ENCODE data around the gene CDKAL1. TPM values are rescaled to one million over a fixed set of nuclear protein-coding genes. Genes with fewer than 3 reads are reported as not detected.
A peak's percentile ranks its signal among the peaks of the same experiment; 100 is the strongest.

Gene CDKAL1
- total RNA-seq, 2 donors from 2014 or later, result 23.5 to 26.4 TPM

DNA sequence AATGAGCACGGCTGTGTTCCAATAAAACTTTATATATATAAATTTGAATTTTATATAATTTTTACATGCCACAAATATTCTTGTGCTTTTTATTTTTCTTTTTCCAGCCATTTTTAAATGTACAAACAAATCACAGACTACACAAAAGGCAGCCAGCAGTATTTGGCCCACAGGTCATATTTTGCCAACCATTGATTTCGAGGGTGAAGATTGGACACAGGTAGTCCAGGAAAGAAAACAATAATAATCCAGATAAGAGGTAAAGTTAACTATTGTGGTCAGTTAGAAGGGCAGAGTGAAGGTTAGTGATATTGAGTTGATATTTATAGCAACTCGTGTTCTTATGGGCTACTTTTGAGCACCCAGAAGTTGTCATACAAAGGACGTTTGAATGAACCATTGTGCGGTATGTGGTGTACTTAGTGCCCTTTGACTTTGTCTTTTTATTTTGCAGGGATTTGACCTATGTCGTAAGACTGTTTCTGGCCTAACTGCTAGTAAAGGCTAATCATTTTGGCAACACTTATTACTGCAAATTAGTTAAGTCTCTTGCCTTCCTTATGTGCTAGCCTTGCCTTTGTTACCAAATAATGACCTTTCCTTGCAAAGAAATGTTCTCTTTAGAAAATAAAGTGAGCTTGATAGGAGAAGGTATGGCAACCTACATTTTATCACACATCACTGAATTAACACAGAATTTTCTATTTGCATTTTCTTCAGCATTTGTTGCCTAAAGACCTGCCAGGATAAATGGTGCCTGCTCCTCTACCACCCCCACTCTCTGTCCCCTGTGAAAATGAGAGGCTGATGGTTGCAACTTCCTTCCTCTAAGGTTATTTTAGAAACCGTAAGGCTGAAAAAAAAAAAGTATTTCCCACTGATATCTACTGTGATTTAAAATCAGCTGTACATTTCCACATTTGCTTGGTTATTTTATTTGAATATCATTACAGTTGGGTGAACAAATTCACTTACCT lies 565.4 kb downstream of the CDKAL1 start:
- DNase-seq, result no peak
- H3K27me3 Mint-ChIP-seq (ENCODE audit: insufficient read depth), result no peaks in the 10 kb centered on the region
- Histone ChIP-seq H3K9ac (ENCODE audit: extremely low read depth, low read length, poor library complexity, severe bottlenecking) (no peak overlapping the region), H3K4me3 (ENCODE audit: low read length) (no peak overlapping the region), H3K4me1 (ENCODE audit: control insufficient read depth, insufficient read depth, low read length) (peaks cover 37% of the 10 kb centered on the region), H3K36me3 (ENCODE audit: control insufficient read depth, insufficient read depth, low read length) (no peaks in the 10 kb centered on the region), H3K27me3 (ENCODE audit: control insufficient read depth, insufficient read depth, low read length, poor library complexity, severe bottlenecking) (no peaks in the 10 kb centered on the region), H3K27ac (ENCODE audit: low read depth, low read length) (no peak overlapping the region), H3K9me3 (ENCODE audit: control insufficient read depth, low read length) (no peaks in the 10 kb centered on the region)
- peaks cover 62% of the 10 kb centered on the region for H3K4me1 Mint-ChIP-seq
- WGBS, 2 experiments (ENCODE audit: insufficient coverage in 1 of 2, insufficient read length in 1 of 2), result 90 to 92% methylated on average over 5 to 7 of the region's 7 CpGs
- H3K36me3 Mint-ChIP-seq (ENCODE audit: low read depth), result no peaks in the 10 kb centered on the region
- no peak for TF ChIP-seq CTCF (conservative IDR thresholded peaks at IDR 0.05)
- H3K27ac Mint-ChIP-seq, result peak overlapping the region; percentile 52
- H3K9me3 Mint-ChIP-seq, result no peaks in the 10 kb centered on the region
- H3K4me3 Mint-ChIP-seq, result no peak overlapping the region

DNA sequence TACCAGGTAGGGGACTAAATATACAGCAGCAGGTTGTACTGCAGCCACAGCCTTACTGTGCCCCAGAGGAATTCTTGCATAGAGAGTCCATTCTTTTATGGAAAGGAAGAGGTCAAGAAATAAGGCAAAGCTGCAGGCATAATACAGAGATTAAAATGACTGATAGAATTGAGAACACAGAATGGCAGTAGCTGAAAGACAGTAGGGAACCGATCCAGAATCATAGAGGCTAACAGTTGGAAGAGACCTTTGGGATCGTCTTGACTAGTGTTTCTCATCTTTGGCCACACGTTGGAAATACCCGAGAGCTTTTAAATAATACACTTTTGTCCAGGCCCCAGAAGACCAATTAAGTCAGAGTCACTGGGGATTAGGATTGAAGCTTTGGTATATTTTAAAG lies 566.7 kb downstream of the CDKAL1 start:
- DNase-seq, result no peak
- H3K4me3 Mint-ChIP-seq, result peak overlapping the region; percentile 3
- Histone ChIP-seq H3K4me1 (ENCODE audit: control insufficient read depth, insufficient read depth, low read length) (peaks cover 37% of the 10 kb centered on the region), H3K27ac (ENCODE audit: low read depth, low read length) (no peak overlapping the region), H3K36me3 (ENCODE audit: control insufficient read depth, insufficient read depth, low read length) (no peaks in the 10 kb centered on the region), H3K9me3 (ENCODE audit: control insufficient read depth, low read length) (no peaks in the 10 kb centered on the region), H3K4me3 (ENCODE audit: low read length) (peak overlapping the region; percentile 32), H3K9ac (ENCODE audit: extremely low read depth, low read length, poor library complexity, severe bottlenecking) (no peak overlapping the region), H3K27me3 (ENCODE audit: control insufficient read depth, insufficient read depth, low read length, poor library complexity, severe bottlenecking) (no peaks in the 10 kb centered on the region)
- no peaks in the 10 kb centered on the region for H3K9me3 Mint-ChIP-seq
- no peaks in the 10 kb centered on the region for H3K27me3 Mint-ChIP-seq (ENCODE audit: insufficient read depth)
- no peak for TF ChIP-seq CTCF (conservative IDR thresholded peaks at IDR 0.05)
- H3K36me3 Mint-ChIP-seq (ENCODE audit: low read depth), result no peaks in the 10 kb centered on the region
- H3K4me1 Mint-ChIP-seq, result peaks cover 68% of the 10 kb centered on the region
- WGBS, 2 experiments (ENCODE audit: insufficient coverage in 1 of 2, insufficient read length in 1 of 2), result 85 to 87% methylated on average over 4 of the region's 4 CpGs
- H3K27ac Mint-ChIP-seq, result peak overlapping the region; percentile 0

GRCh38 chr6:21101694-21102093 lies 567.4 kb downstream of the CDKAL1 start:
- Histone ChIP-seq H3K4me1 (ENCODE audit: control insufficient read depth, insufficient read depth, low read length) (peaks cover 37% of the 10 kb centered on the region), H3K36me3 (ENCODE audit: control insufficient read depth, insufficient read depth, low read length) (no peaks in the 10 kb centered on the region), H3K27me3 (ENCODE audit: control insufficient read depth, insufficient read depth, low read length, poor library complexity, severe bottlenecking) (no peaks in the 10 kb centered on the region), H3K9ac (ENCODE audit: extremely low read depth, low read length, poor library complexity, severe bottlenecking) (no peak overlapping the region), H3K27ac (ENCODE audit: low read depth, low read length) (no peak overlapping the region), H3K9me3 (ENCODE audit: control insufficient read depth, low read length) (no peaks in the 10 kb centered on the region), H3K4me3 (ENCODE audit: low read length) (peak overlapping the region; percentile 41)
- peaks cover 68% of the 10 kb centered on the region for H3K4me1 Mint-ChIP-seq
- TF ChIP-seq CTCF (conservative IDR thresholded peaks at IDR 0.05), result no peak
- H3K27me3 Mint-ChIP-seq (ENCODE audit: insufficient read depth), result no peaks in the 10 kb centered on the region
- peak overlapping the region; percentile 3 for H3K4me3 Mint-ChIP-seq
- H3K27ac Mint-ChIP-seq, result peak overlapping the region; percentile 87
- 38 to 50% methylated on average over 1 of the region's 1 CpG for WGBS, 2 experiments (ENCODE audit: insufficient coverage in 1 of 2, insufficient read length in 1 of 2)
- peak; percentile 63 for DNase-seq
- no peaks in the 10 kb centered on the region for H3K9me3 Mint-ChIP-seq
- peaks cover 1% of the 10 kb centered on the region for H3K36me3 Mint-ChIP-seq (ENCODE audit: low read depth)

All from endodermal cell (in vitro differentiated cells).